BJ (cell line): Measurements from ENCODE around the gene PLD1. TPM values are rescaled to one million over a fixed set of nuclear protein-coding genes. Genes with fewer than 3 reads are reported as not detected.

ENCODE experiments used
- CTCF ChIA-PET: fragments of 350-600 bp; formaldehyde crosslinking; extraction: SDS; loops from one replicate; lab custom pipeline; 2021; ENCODE audit warnings: antibody characterized with exemption, inconsistent platforms; lab: Yijun Ruan, JAX
- POLR2A ChIA-PET: fragments of 300-600 bp; sonication (Branson Sonifier 250); formaldehyde crosslinking; extraction: SDS; loops from one replicate; lab custom pipeline; 2021; ENCODE audit warnings: antibody characterized with exemption; lab: Charles Lee
- DNase-seq: peaks from one replicate; pipeline ENCODE4 v3.0.0-alpha.2; 2011; ENCODE audit warnings: low read depth
- H3K27me3 ChIP-seq: 2 replicates; pipeline ENCODE4 v1.6.0; 2011; ENCODE audit warnings: low read length; ENCODE audit not compliant: control insufficient read depth, insufficient read depth
- H3K36me3 ChIP-seq: 2 replicates; pipeline ENCODE4 v1.5.1; 2011; ENCODE audit warnings: low read length; ENCODE audit not compliant: control insufficient read depth, insufficient read depth
- H3K4me3 ChIP-seq: 2 replicates; pipeline ENCODE4 v1.5.1; 2011; ENCODE audit warnings: low read depth, mild to moderate bottlenecking, control low read depth, low read length
- polyA plus RNA-seq: library from polyadenylated mRNA; depleted of rRNA; stranded (reverse); fragments of >200 nt; gene quantifications from 2 replicates; pipeline ENCODE4 v1.2.3, GENCODE V29; 2011
- TF ChIP-seq, protein P1 (sequence below): IDR thresholded peaks from 2 replicates; pipeline ENCODE4 v1.5.1; 2011; ENCODE audit warnings: low read depth, mild to moderate bottlenecking, control low read depth, inconsistent platforms, low read length, moderate library complexity; ENCODE audit not compliant: insufficient read depth

PLD1 gene
- polyA plus RNA-seq, 1 experiment: 6.4 TPM

DNA sequence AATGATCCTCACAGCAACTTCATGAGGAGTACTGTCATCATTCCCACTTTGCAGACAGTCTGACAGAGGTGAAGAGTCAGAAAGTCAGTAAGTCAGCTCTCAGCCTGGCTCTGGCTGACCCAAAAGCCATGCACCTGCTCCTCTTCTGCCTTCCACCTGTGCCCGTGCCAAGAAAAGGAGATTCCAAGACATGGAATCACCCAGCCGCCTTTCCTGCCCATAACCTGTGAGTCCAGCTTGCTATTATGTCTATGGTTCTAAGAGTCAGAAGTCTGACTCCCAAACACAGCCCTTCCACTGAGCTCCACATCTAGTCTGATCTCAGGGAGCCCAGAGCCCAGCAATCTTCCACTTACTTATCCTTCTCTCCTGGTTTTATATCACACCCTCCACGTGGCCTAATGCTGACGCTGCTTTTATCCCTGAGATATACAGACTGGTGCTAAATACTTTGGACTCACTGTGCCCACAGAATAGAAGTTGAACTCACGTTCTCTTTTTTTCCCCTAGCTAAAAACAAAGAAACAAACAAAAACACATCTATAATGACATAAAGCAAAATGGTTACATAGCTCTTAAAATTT lies 66.0 kb downstream of the PLD1 start:
- H3K27me3 ChIP-seq: peaks cover 1% of the 10 kb centered on the region; the same call in 1 of the 2 replicates
- H3K4me3 ChIP-seq: no peak overlapping the region
- CTCF ChIA-PET: no interaction called here
- POLR2A ChIA-PET: no interaction called here
- DNase-seq: no peak
- TF ChIP-seq, protein P1, sequence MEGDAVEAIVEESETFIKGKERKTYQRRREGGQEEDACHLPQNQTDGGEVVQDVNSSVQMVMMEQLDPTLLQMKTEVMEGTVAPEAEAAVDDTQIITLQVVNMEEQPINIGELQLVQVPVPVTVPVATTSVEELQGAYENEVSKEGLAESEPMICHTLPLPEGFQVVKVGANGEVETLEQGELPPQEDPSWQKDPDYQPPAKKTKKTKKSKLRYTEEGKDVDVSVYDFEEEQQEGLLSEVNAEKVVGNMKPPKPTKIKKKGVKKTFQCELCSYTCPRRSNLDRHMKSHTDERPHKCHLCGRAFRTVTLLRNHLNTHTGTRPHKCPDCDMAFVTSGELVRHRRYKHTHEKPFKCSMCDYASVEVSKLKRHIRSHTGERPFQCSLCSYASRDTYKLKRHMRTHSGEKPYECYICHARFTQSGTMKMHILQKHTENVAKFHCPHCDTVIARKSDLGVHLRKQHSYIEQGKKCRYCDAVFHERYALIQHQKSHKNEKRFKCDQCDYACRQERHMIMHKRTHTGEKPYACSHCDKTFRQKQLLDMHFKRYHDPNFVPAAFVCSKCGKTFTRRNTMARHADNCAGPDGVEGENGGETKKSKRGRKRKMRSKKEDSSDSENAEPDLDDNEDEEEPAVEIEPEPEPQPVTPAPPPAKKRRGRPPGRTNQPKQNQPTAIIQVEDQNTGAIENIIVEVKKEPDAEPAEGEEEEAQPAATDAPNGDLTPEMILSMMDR: no peak
- peaks cover 1% of the 10 kb centered on the region; the same call in 1 of the 2 replicates for H3K36me3 ChIP-seq

DNA sequence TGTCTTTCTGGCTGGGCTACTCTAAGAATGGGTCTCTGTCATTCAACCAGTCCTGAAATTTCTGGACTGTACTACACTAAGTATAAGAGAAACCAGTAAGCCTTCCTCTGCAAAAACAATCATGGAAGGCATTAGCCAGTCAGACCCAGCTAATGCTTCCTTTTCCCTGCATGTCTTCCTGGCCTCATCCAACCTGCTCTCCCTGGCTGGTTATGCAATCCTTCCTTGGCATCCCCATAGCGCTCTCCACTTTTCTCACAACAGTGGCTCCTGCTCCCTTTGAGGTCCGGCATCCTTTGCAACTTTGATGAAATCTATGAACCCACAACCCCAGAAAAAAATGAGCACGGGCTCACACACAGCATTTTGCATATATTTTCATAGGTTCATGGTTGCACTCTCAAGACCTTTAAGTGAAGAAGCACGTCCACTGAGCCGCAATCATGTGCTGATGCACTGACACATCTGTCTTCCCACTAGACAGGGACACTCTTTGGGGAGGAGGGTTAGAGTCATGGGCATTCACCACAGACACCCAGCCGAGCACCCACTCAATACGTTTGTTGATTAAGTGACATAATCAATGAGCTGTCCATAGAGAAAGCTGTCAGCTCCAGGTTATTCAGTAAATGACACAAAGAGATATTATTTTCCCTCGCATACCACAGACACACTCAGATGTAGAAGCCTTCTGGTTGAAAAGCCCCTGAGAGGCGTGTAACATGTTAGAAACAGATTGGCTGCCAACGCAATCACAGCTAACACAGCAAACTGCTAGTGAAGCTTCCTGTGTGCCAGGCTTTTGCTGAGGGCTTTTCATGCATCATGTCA lies 66.7 kb downstream of the PLD1 start:
- POLR2A ChIA-PET: no interaction called here

DNA sequence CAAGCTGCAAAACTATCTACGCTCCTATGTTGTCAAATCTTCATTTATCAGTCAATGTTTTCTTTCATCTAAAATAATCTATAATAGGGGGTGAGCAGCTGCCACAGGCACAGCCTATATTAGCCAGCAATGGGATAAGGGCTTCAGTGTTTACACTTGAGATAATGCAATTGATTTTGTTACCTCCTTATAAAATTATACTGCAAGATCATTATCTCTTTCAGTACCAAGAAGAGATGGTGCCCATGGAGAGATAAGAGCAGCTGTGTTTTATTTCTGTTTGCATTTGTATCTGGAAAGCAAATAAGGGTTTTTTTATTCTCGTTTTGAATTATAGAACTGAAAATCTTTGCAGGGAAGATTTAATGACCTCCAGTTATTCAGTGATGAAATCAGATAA lies 68.9 kb downstream of the PLD1 start:
- ChIA-PET CTCF (no interaction called here), POLR2A (no interaction called here)
- TF ChIP-seq, protein P1: no peak
- H3K27me3 ChIP-seq: peaks cover 1% of the 10 kb centered on the region; the same call in 1 of the 2 replicates
- H3K36me3 ChIP-seq: peaks cover 1% of the 10 kb centered on the region; the same call in 1 of the 2 replicates
- DNase-seq: no peak
- H3K4me3 ChIP-seq: no peak overlapping the region

More for the DNA sequence above, 66.7 kb downstream of the PLD1 start:
- TF ChIP-seq, protein P1: no peak
- Histone ChIP-seq H3K27me3 (peaks cover 1% of the 10 kb centered on the region; the same call in 1 of the 2 replicates), H3K36me3 (peaks cover 1% of the 10 kb centered on the region; the same call in 1 of the 2 replicates), H3K4me3 (no peak overlapping the region)
- no peak for DNase-seq
- CTCF ChIA-PET: interaction anchor here (0.7 kb wide), 1 partner anchor 734 kb away, joined by 3 read pairs; no protein-coding TSS in a partner anchor

DNA sequence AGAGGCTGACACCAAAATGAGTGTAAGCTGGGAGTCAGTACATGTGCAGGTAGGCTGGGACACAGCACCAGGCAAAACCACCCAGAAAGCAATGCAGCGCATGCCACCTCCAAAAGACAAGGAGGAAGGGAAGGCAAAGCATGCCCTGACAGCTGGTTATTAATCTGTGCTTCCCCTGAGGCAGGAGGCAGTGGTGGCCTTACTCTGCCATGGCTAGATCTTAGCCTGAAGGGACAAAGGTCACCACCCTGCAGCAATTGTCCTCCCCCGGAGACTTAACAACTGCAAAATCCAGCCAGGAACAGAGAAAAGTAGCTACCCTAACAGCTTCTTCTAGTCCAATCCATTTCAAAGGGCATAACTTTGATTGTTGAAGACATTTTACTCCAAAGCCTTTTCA lies 73.7 kb downstream of the PLD1 start:
- POLR2A ChIA-PET: no interaction called here
- Histone ChIP-seq H3K27me3 (no peaks in the 10 kb centered on the region), H3K4me3 (no peak overlapping the region), H3K36me3 (no peaks in the 10 kb centered on the region; the same call in 1 of the 2 replicates)
- DNase-seq: no peak
- CTCF ChIA-PET: interaction anchor here (0.8 kb wide), 1 partner anchor 21 kb away, joined by 3 read pairs; no protein-coding TSS in a partner anchor
- TF ChIP-seq, protein P1: no peak

DNA sequence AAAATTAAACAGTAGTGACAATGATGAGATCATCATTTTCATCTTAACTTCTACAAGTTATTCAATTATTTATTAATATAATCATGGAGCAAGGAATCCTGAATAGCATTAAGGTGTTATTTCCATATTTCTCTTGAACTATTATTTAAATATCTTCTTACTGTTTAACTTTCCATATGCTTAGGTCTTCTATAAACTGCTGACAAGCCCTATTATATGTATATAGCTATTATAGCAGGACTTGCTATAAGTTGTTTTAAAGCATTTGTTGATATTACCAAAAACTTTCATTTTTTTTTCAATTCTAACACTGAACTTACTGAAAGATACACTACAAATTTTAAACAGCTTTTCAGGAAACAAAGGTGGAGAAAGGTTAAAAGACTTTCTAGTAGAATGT lies 76.7 kb downstream of the PLD1 start:
- ChIA-PET POLR2A (no interaction called here), CTCF (no interaction called here)
- H3K36me3 ChIP-seq: no peaks in the 10 kb centered on the region; the same call in 1 of the 2 replicates
- TF ChIP-seq, protein P1: no peak
- H3K4me3 ChIP-seq: no peak overlapping the region
- no peak for DNase-seq
- no peaks in the 10 kb centered on the region for H3K27me3 ChIP-seq
